OCI-LY3 (cell line): Measurements from ENCODE around the gene CAMKK1.
"Not testable (repeated sequence)": the region's sequence is repeated elsewhere in the genome, so short reads cannot be mapped to it uniquely, and the experiment has no call there.

Experiments
- H2AFZ ChIP-seq: fragments of 200-600, 300-600 bp; shearing (Covaris generic); 2 replicates; pipeline ENCODE4 v1.6.0; 2014; ENCODE audit warnings: antibody characterized with exemption, low read depth, low read length
- H3K27ac ChIP-seq: fragments of 200-600, 300-600 bp; sonication (generic); 2 replicates; pipeline ENCODE4 v1.5.1; 2014; ENCODE audit warnings: mild to moderate bottlenecking, low read length, moderate library complexity, mixed read lengths
- H3K27me3 ChIP-seq: fragments of 200-600, 300-600 bp; sonication (generic); 2 replicates; pipeline ENCODE4 v1.6.1; 2014; ENCODE audit warnings: low read depth, low read length, mixed read lengths
- H3K36me3 ChIP-seq: fragments of 200-600, 300-600 bp; sonication (generic); replicated peaks from 2 replicates; pipeline ENCODE3; 2014; ENCODE audit warnings: low read depth, low read length, mixed read lengths
- H3K4me1 ChIP-seq: fragments of 300-600, 200-600 bp; sonication (generic); 2 replicates; pipeline ENCODE4 v1.6.1; 2014; ENCODE audit warnings: low read length, mixed read lengths
- H3K4me2 ChIP-seq: fragments of 200-600, 300-600 bp; sonication (generic); 2 replicates; pipeline ENCODE4 v1.6.1; 2014; ENCODE audit warnings: low read length, mixed read lengths
- H3K4me3 ChIP-seq: fragments of 300-600, 200-600 bp; sonication (generic); 2 replicates; pipeline ENCODE4 v1.5.1; 2014; ENCODE audit warnings: antibody characterized with exemption, mild to moderate bottlenecking, low read length, moderate library complexity
- H3K79me2 ChIP-seq: fragments of 300-600, 200-600 bp; shearing (Covaris generic); 2 replicates; pipeline ENCODE4 v1.6.1; 2014; ENCODE audit warnings: mild to moderate bottlenecking, low read length, mixed read lengths
- H3K9ac ChIP-seq: fragments of 300-600, 200-600 bp; shearing (Covaris generic); 2 replicates; pipeline ENCODE4 v1.6.0; 2014; ENCODE audit warnings: mild to moderate bottlenecking, low read length, moderate library complexity
- H3K9me3 ChIP-seq: fragments of 200-600, 300-600 bp; shearing (Covaris generic); 2 replicates; pipeline ENCODE4 v1.6.1; 2014; ENCODE audit warnings: low read length, mixed read lengths; ENCODE audit not compliant: insufficient read depth
- H4K20me1 ChIP-seq: fragments of 200-600, 300-600 bp; sonication (generic); 2 replicates; pipeline ENCODE4 v1.6.1; 2016; ENCODE audit warnings: low read length, mixed read lengths; ENCODE audit not compliant: insufficient read depth
- EZH2phosphoT487 ChIP-seq: fragments of 200-600 bp; shearing (Covaris generic); IDR thresholded peaks from 2 replicates; pipeline ENCODE4 v1.6.1; 2018; ENCODE audit warnings: antibody characterized with exemption, mixed run types, low read depth
- TF ChIP-seq, protein P1 (sequence below): fragments of 200-600, 300-600 bp; sonication (generic); IDR thresholded peaks from 2 replicates; pipeline ENCODE4 v1.5.1; 2014; ENCODE audit warnings: antibody characterized with exemption, low read length, low read depth

CAMKK1 gene

DNA sequence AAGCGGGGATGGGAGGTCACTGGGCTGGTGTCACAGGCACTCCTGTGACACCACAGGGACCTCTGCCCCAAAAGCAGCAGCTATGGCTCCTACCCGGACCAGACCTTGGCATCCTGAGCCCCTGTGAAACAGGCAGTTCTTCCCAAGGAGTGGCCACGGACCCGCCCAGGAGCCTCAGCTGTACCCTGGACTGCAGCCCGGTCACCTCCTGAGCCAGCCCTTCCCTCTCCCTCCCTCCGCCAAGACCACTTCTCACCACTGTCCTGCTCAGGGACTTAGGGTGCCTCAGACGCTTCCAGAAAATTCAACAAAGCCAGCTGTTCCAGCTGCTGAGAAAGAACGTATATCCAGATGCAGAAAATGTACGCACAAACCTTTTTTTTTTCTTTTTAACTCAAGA, 32.9 kb downstream of the CAMKK1 start:
- Histone ChIP-seq H3K9me3 (no peaks in the 10 kb centered on the region), H3K4me2 (no peak overlapping the region), H3K36me3 (no peaks in the 10 kb centered on the region), H3K27ac (no peak overlapping the region), H3K4me3 (no peak overlapping the region), H3K9ac (no peak overlapping the region), H3K27me3 (no peaks in the 10 kb centered on the region), H3K79me2 (no peaks in the 10 kb centered on the region), H3K4me1 (no peaks in the 10 kb centered on the region), H4K20me1 (no peaks in the 10 kb centered on the region), H2AFZ (no peak overlapping the region)
- TF ChIP-seq EZH2phosphoT487: no peak
- TF ChIP-seq, protein P1, sequence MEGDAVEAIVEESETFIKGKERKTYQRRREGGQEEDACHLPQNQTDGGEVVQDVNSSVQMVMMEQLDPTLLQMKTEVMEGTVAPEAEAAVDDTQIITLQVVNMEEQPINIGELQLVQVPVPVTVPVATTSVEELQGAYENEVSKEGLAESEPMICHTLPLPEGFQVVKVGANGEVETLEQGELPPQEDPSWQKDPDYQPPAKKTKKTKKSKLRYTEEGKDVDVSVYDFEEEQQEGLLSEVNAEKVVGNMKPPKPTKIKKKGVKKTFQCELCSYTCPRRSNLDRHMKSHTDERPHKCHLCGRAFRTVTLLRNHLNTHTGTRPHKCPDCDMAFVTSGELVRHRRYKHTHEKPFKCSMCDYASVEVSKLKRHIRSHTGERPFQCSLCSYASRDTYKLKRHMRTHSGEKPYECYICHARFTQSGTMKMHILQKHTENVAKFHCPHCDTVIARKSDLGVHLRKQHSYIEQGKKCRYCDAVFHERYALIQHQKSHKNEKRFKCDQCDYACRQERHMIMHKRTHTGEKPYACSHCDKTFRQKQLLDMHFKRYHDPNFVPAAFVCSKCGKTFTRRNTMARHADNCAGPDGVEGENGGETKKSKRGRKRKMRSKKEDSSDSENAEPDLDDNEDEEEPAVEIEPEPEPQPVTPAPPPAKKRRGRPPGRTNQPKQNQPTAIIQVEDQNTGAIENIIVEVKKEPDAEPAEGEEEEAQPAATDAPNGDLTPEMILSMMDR: no peak

GRCh38 chr17:3857261-3858105, 35.4 kb downstream of the CAMKK1 start:
- no peak overlapping the region for H2AFZ ChIP-seq
- H3K79me2 ChIP-seq: no peaks in the 10 kb centered on the region
- H3K4me1 ChIP-seq: no peaks in the 10 kb centered on the region
- H3K27me3 ChIP-seq: no peaks in the 10 kb centered on the region
- H3K36me3 ChIP-seq: no peaks in the 10 kb centered on the region
- no peak overlapping the region for H3K27ac ChIP-seq
- TF ChIP-seq EZH2phosphoT487: no peak
- TF ChIP-seq, protein P1: no peak
- no peaks in the 10 kb centered on the region for H3K9me3 ChIP-seq
- no peaks in the 10 kb centered on the region for H4K20me1 ChIP-seq
- no peak overlapping the region for H3K4me3 ChIP-seq
- H3K9ac ChIP-seq: no peak overlapping the region
- H3K4me2 ChIP-seq: no peak overlapping the region

GRCh38 chr17:3854204-3854603, 38.6 kb downstream of the CAMKK1 start:
- H3K36me3 ChIP-seq, H3K4me3 ChIP-seq, H3K9me3 ChIP-seq, H4K20me1 ChIP-seq, H3K27me3 ChIP-seq, H3K27ac ChIP-seq, H3K4me2 ChIP-seq, H3K9ac ChIP-seq, H3K79me2 ChIP-seq, H2AFZ ChIP-seq, H3K4me1 ChIP-seq: not testable (repeated sequence)

DNA sequence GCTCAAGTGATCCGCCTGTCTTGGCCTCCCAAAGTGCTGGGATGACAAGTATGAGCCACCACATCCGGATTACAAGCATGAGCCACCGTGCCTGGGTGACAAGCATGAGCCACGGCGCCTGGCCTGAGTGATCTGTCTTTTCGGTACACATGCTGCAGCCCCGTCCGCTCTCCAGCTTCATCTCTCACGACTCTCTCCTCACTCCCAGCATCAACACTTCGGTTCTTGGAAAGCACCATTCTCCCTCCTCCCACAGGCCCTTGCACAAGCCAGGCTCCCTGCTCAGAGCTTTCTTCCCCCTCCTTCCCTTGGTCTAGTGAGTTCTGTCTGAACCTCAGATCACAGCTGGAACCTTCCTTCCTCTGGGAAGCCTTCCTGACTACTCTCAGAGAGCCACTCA, 40.3 kb downstream of the CAMKK1 start:
- Histone ChIP-seq H3K9ac (no peak overlapping the region), H3K36me3 (no peaks in the 10 kb centered on the region), H3K27ac (no peak overlapping the region), H3K4me3 (no peak overlapping the region), H3K79me2 (no peaks in the 10 kb centered on the region), H4K20me1 (no peaks in the 10 kb centered on the region), H3K9me3 (no peaks in the 10 kb centered on the region), H2AFZ (no peak overlapping the region), H3K4me1 (no peaks in the 10 kb centered on the region), H3K4me2 (no peak overlapping the region), H3K27me3 (no peaks in the 10 kb centered on the region)
- TF ChIP-seq EZH2phosphoT487: no peak
- TF ChIP-seq, protein P1: no peak
